GM19025 (cell line): Measurements from ENCODE around the gene BSCL2.
A peak's percentile ranks its signal among the peaks of the same experiment; 100 is the strongest.
"Not testable (repeated sequence)": the region's sequence is repeated elsewhere in the genome, so short reads cannot be mapped to it uniquely, and the experiment has no call there.

ENCODE experiments used
- ATAC-seq: cut with Tn5 transposase; IDR thresholded peaks from one replicate; pipeline ENCODE4 v1.9.1; 2021; ENCODE audit warnings: mild to moderate bottlenecking, low read depth, moderate library complexity; ENCODE audit not compliant: unreplicated experiment

Gene BSCL2

GRCh38 chr11:62707277-62707861 lies at the start of gene BSCL2, which contains the start of gene GNG3:
BSCL2 (minus strand) TSS chr11:62707424; CDS start chr11:62707195, 229 bp downstream.
GNG3 (plus strand) TSS chr11:62707676; CDS start chr11:62708296, 620 bp downstream.
- ATAC-seq = no peak

DNA sequence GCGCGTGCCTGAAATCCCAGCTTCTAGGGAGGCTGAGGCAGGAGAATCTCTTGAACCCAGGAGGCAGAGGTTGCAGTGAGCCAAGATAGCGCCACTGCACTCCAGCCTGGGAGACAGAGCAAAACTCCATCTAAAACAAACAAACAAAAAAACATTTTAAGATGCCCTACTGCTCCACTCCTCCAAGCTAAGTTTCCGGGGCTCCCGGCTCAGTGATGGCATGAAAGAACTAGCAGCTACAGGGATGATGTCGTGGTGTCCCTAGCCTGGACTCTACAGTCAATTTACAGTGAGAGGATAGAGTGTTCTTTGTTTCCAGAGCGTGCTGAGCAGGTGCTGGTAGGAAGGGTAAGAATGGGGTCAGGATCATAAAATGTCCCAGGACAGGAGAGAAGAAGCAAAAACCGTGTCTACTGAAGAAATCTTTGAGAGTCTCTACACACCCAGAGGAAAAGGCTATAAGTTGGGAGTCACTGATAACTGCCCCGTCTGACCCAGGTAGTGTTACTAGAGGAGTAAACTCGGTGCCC lies 47.9 kb upstream of the BSCL2 start:
- no peak for ATAC-seq

DNA sequence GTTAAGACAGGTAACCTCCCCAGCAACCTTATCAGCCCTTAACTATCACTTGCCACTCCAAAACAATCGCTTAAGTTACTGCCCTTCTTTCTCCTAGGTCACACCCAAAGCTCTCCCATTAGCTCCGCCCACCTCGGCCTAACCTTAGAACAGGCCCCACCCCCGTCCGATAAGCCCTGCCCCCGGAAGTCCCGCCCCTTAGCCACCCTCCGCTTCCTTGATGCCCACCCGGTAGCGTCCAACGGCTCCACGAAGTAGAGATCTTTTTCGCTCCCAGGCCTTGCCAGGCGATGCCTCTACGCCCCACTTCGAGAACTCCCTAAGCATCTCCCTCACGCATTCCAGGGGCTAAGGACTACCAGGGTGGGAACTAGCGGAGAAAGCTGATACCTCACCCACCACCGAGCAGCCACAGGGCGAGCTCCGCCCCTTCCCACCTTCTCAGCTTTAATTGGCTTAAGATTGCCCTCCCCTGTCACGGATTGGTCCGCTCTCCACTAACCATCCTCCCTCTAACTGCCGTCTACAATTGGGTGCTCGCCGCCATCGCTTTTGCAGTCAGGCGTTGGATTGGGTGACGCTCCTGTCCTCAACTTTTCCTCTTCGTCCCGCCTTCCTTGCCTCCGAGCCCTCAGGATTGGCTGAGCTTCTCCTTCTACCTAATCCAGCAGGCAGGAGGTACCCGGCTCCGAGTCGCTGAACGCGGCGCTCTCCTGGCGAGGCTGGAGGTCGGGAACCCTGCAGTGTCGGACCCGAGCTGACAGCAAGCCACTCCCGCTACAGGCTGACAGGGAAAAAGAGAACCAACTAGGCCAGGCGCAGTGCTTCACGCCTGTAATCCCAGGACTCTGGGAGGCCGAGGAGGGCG lies 46.7 kb upstream of the BSCL2 start, which contains the start of gene ZBTB3:
TSS of gene ZBTB3 (minus strand) at position 425 of the 868 bp plus-strand sequence. CDS start 496 bp downstream, outside the sequence.
- peak; percentile 92 for ATAC-seq

- ATAC-seq = no peak
Measured at GRCh38 chr11:62752994-62753735, 45.9 kb upstream of the BSCL2 start.

DNA sequence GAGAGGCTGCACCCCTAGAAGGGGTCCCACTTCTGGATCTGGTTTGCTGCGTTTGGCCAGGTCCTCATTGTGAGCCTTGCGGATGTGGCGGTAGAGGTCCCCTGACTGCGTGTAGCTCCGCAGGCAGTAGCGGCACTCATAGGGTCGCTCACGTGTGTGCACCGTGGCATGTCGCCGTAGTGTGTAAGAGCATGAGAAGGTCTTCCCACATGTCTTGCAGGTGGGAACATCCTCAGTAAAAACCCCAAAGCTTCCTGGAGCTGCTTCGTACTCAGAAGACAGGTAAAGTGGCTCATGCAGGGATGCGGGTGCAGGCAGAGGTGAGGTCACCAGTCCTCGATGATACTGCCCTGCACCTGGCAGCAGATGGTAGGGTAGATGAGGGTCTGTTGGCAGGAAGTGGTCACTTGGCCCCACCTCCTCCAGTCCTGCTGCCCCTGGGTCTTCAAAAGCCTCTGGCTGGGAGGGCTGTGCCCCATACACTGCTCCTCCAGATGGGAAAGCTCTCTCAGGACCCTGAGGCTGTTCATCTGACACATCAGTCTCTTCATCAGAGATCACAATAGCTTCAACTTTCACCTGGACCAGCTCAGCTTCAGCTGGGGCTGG lies 45.1 kb upstream of the BSCL2 start:
- no peak for ATAC-seq

- ATAC-seq = not testable (repeated sequence)
Measured at GRCh38 chr11:62749931-62750330, 42.7 kb upstream of the BSCL2 start.

- ATAC-seq = no peak
Measured at GRCh38 chr11:62747475-62748160, 40.4 kb upstream of the BSCL2 start.

- ATAC-seq = no peak
Measured at GRCh38 chr11:62737196-62737595, 30.0 kb upstream of the BSCL2 start.

DNA sequence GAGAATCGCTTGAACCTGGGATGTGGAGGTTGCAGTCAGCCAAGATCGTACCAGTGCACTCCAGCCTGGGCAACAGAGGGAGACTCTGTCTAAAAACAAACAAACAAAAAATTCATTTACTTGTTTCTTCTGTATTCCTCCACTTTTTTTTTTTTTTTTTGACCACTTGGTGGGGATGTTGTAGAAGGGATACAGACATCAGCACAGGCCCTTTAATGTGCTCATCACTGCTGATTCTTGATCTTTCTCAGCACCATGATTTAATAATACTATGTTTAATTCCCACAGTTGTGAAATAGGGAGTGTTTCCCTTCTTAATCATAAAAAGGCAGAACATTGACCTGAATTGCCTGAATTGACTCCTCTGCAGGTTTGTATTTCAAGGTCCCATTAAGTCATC lies 25.6 kb upstream of the BSCL2 start:
- no peak for ATAC-seq

GRCh38 chr11:62730076-62730475 lies 22.9 kb upstream of the BSCL2 start:
- not testable (repeated sequence) for ATAC-seq

GRCh38 chr11:62728171-62728988 lies 21.2 kb upstream of the BSCL2 start, which contains the start of gene TTC9C:
TTC9C (plus strand) TSS chr11:62728486; CDS start chr11:62728849, 363 bp downstream.
- ATAC-seq = no peak

DNA sequence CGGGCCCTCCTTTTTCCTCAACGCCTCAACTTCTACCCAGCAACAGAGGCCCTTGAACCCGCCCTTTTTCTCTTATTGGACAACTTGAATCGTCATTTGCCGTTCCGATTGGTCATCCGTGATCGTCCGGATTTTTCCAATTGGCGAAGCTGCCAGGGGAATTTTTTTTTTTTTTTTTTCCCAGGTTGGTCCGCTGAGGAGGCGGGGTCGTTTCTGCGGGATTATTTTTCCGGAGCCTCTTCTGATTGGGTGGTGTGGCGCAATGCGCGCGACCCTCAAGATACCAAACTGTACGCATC lies 20.6 kb upstream of the BSCL2 start:
- ATAC-seq = peak; percentile 43

- peak; percentile 58 for ATAC-seq
Measured at GRCh38 chr11:62727165-62727871, 20.1 kb upstream of the BSCL2 start, which contains the start of gene HNRNPUL2. HNRNPUL2 (minus strand) TSS chr11:62727457; CDS start chr11:62727156, 301 bp downstream.

- ATAC-seq = no peak
Measured at GRCh38 chr11:62726915-62727164, 19.6 kb upstream of the BSCL2 start.

DNA sequence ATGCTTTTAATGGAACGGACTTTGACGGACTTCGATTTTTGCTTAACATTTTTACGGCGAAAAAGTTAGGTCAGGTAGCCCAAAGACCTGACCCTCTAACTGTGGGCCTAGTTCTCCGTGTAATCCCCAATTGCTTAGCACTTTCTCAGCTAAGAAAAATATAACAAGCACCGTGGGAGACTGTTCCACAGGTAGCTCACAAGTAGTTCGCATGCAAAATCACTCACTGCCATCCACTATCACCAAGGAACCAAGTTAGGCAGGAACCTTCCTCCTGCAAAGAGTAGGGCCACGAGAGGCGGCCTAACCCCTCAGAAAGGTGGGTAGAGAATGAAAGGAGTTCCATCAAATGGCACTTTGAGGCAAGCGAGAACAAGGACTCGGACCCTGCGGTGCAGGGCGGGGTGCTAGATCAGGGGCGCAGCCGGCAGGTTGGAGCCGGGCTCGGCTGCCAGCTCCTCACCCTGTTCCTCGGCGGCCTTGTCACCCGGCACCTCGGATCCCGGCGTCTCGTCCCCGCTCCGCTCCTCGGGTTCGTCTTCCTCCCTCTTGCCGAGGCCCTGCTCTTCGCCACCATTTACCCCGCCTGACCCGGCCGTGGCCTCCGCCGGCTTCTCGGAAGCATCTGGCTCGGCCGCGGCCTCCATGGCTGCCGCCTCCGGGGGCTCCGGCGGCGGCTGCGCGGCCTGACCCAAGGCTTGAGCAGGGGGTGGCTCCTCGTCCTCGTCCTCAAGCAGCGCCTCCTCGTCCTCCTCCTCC lies 19.1 kb upstream of the BSCL2 start:
- ATAC-seq = no peak

DNA sequence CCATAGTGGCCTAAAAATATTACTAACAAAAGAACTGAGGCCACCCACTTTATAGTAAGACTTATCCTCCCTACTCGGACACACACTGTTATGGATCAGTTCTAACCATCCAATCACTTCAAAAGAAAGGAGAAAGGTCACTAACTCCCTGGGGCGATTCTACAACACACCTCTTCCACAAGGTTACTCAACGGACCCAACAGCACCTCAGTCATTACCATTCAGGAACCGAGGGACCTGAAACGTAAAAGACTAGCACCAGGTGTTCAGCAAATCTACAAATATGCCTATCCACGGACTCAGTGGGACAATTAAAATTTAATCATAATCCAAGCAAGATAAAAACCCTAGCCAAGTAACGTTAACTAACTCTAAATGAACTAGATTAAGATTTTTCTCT lies 18.4 kb upstream of the BSCL2 start:
- ATAC-seq = no peak

- no peak for ATAC-seq
Measured at GRCh38 chr11:62724171-62724570, 16.9 kb upstream of the BSCL2 start.

GRCh38 chr11:62721994-62722393 lies 14.8 kb upstream of the BSCL2 start:
- ATAC-seq = no peak
